Measurements from ENCODE around the gene CEP72.

CEP72 gene, protein sequence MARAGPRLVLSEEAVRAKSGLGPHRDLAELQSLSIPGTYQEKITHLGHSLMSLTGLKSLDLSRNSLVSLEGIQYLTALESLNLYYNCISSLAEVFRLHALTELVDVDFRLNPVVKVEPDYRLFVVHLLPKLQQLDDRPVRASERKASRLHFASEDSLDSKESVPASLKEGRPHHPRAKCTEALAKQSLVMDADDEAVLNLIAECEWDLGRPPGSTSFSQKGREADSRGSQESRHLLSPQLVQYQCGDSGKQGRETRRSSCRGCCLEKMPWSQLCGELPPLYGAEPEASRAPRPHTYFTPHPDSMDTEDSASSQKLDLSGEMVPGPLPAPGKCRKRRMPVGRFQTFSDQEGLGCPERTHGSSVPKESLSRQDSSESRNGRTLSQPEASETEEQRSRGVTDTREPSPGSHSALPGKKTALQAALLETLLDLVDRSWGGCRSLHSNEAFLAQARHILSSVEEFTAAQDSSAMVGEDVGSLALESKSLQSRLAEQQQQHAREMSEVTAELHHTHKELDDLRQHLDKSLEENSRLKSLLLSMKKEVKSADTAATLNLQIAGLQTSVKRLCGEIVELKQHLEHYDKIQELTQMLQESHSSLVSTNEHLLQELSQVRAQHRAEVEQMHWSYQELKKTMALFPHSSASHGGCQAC

DNA sequence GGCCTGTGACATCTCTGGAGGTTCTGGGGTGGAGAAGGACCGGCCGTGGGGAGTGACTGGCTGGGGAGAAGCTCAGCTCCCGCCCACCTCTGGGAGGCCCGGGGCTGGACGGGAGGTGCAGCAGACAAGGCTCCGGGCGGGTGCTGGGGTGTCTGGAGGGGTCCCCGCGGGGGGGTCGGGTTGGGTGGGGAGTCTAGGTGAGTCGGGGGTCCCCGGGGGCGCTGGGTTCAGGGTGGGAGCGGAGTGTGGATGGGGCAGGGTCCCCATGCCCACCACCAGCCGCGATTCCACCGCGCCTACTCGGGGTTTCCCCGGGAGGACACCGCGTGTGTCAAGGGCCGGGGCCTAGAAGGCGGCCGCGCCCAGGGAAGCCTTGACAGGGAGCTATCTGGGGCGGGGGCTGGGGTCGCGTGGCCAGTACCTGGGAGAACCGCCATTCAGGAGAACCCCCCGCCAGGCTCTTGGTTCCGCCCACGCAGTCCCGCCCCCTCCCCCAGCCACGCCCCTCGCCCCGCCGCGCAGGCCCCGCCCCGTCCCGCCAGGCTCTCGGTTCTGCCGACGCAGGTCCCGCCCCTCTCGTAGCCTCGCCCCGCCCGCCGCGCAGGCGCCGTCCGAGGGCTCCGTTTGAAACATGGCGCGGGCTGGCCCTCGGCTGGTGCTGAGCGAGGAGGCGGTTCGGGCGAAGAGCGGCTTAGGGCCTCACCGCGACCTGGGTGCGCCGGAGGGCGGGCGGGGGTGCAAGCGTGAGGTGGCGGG, at the start of gene CEP72:
TSS of gene CEP72 (plus strand) at position 610 of the 756 bp plus-strand sequence. CDS start at position 632, 22 bp downstream.
- Histone ChIP-seq H3K9me3 (ENCODE audit: low read length) (peaks cover 7% of the 10 kb centered on the region; the same call in 1 of the 2 replicates), H3K9ac (ENCODE audit: low read length) (peak within 1 kb of the TSS; percentile 79), H3K4me1 (ENCODE audit: insufficient read depth, low read length, severe bottlenecking) (peaks cover 26% of the 10 kb centered on the region), H3F3A (ENCODE audit: insufficient read depth, low read length) (no peaks in the 10 kb centered on the region), H3K27me3 (ENCODE audit: insufficient read depth, low read length) (no peaks in the 10 kb centered on the region), H3K4me2 (ENCODE audit: low read length) (peak within 1 kb of the TSS; percentile 84), H3K9me2 (ENCODE audit: low read depth, low read length) (no peaks in the 10 kb centered on the region), H3K27ac (ENCODE audit: low read depth, low read length, poor library complexity, severe bottlenecking) (no peak within 1 kb of the TSS), H2AFZ (ENCODE audit: low read length) (no peak within 1 kb of the TSS), H3K4me3 (ENCODE audit: low read depth, low read length, poor library complexity, severe bottlenecking) (peak within 1 kb of the TSS; percentile 81), H3K79me2 (ENCODE audit: insufficient read depth, low read length) (peaks cover 41% of the 10 kb centered on the region), H4K20me1 (ENCODE audit: insufficient read depth, low read length) (no peaks in the 10 kb centered on the region), H3K36me3 (ENCODE audit: insufficient read depth, low read length) (peaks cover 30% of the 10 kb centered on the region)
- no peak for TF ChIP-seq EZH2 (IDR thresholded peaks at IDR 0.05; ENCODE audit: borderline replicate concordance, low read length)
- TF ChIP-seq, protein P1, sequence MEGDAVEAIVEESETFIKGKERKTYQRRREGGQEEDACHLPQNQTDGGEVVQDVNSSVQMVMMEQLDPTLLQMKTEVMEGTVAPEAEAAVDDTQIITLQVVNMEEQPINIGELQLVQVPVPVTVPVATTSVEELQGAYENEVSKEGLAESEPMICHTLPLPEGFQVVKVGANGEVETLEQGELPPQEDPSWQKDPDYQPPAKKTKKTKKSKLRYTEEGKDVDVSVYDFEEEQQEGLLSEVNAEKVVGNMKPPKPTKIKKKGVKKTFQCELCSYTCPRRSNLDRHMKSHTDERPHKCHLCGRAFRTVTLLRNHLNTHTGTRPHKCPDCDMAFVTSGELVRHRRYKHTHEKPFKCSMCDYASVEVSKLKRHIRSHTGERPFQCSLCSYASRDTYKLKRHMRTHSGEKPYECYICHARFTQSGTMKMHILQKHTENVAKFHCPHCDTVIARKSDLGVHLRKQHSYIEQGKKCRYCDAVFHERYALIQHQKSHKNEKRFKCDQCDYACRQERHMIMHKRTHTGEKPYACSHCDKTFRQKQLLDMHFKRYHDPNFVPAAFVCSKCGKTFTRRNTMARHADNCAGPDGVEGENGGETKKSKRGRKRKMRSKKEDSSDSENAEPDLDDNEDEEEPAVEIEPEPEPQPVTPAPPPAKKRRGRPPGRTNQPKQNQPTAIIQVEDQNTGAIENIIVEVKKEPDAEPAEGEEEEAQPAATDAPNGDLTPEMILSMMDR (IDR thresholded peaks at IDR 0.05; ENCODE audit: low read length), result no peak

DNA sequence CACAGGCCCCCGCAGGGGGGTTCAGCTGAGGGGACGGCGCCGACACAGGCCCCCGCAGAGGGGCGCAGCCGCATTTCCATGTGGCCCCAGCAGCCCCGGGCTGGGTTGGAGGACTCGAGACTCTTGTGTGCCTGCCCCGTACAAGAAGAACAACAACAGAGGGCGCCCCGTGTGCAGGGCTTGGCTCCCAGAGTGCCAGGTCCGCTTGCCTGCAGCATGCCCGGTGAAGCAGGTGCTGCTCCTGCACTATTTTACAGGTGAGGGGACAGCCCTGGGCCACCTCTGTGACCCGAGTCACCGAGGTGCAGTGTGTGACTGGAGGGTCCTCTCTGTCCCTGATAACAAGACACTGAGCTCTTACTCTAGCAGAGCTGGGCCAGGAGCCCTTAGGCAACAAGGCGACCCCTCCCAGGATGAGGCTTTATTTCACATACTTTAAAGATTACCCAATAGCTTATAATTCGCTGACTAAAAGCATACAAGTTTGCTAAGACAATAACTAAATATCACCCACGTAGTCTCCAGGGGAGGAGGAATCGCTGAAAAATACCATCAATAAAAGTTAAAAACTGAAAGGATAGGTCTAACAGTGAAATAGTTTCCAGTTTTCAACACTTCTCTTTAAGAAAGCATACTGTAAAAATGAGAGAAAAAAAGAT, 46.2 kb upstream of the CEP72 start:
- H3K27me3 ChIP-seq (ENCODE audit: insufficient read depth, low read length), result no peaks in the 10 kb centered on the region; the same call in 1 of the 2 replicates
- no peak overlapping the region for H3K9ac ChIP-seq (ENCODE audit: low read length)
- H3K9me2 ChIP-seq (ENCODE audit: low read depth, low read length), result no peaks in the 10 kb centered on the region
- H3K36me3 ChIP-seq (ENCODE audit: insufficient read depth, low read length), result no peaks in the 10 kb centered on the region
- no peak overlapping the region for H2AFZ ChIP-seq (ENCODE audit: low read length)
- no peaks in the 10 kb centered on the region for H3K79me2 ChIP-seq (ENCODE audit: insufficient read depth, low read length)
- H3K27ac ChIP-seq (ENCODE audit: low read depth, low read length, poor library complexity, severe bottlenecking), result no peak overlapping the region
- H3K9me3 ChIP-seq (ENCODE audit: low read length), result no peaks in the 10 kb centered on the region
- H3K4me2 ChIP-seq (ENCODE audit: low read length), result no peak overlapping the region
- no peaks in the 10 kb centered on the region for H3F3A ChIP-seq (ENCODE audit: insufficient read depth, low read length)
- no peak overlapping the region for H3K4me3 ChIP-seq (ENCODE audit: low read depth, low read length, poor library complexity, severe bottlenecking)
- no peaks in the 10 kb centered on the region for H3K4me1 ChIP-seq (ENCODE audit: insufficient read depth, low read length, severe bottlenecking)
- H4K20me1 ChIP-seq (ENCODE audit: insufficient read depth, low read length), result no peaks in the 10 kb centered on the region
- TF ChIP-seq, protein P1 (IDR thresholded peaks at IDR 0.05; ENCODE audit: low read length), result no peak
- TF ChIP-seq EZH2 (IDR thresholded peaks at IDR 0.05; ENCODE audit: borderline replicate concordance, low read length), result no peak

DNA sequence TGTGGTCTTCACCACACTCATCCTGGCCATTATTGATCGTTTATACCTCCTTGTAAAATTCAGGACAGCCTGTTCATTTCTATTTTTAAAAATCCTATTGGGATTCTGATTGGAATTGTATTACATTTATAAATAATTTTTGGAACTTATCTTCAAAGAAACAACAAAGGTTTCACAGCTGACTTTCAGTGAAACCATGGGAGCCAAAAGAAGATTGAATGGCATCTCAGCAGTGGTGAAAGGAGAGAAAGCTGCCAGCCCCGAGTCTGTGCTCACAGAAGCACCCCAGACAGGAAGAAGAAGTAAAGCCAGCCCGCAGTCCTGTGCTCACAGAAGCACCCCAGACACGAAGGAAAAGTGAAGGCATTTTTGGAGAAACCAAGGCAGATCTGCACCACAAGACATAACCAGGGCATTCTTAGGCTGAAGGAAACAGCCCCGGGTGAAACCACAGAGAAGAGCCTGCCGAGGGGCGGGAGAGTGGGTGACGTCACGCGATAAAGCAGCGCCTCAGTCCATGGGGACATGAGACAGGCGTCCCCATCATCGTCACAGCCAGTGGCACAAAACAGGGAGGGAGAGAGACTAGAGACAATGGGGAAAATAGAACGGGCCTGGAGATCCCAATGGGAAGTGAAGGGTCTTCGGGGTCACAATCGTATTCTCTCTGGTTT, 45.4 kb upstream of the CEP72 start:
- no peak overlapping the region for H3K4me3 ChIP-seq (ENCODE audit: low read depth, low read length, poor library complexity, severe bottlenecking)

More for the DNA sequence above, 45.4 kb upstream of the CEP72 start:
- Histone ChIP-seq H3K4me1 (ENCODE audit: insufficient read depth, low read length, severe bottlenecking) (no peaks in the 10 kb centered on the region), H3K27me3 (ENCODE audit: insufficient read depth, low read length) (no peaks in the 10 kb centered on the region; the same call in 1 of the 2 replicates), H3K9me2 (ENCODE audit: low read depth, low read length) (no peaks in the 10 kb centered on the region), H4K20me1 (ENCODE audit: insufficient read depth, low read length) (no peaks in the 10 kb centered on the region), H3K9ac (ENCODE audit: low read length) (no peak overlapping the region), H3K9me3 (ENCODE audit: low read length) (no peaks in the 10 kb centered on the region), H3F3A (ENCODE audit: insufficient read depth, low read length) (no peaks in the 10 kb centered on the region), H2AFZ (ENCODE audit: low read length) (no peak overlapping the region), H3K4me2 (ENCODE audit: low read length) (no peak overlapping the region), H3K27ac (ENCODE audit: low read depth, low read length, poor library complexity, severe bottlenecking) (no peak overlapping the region), H3K79me2 (ENCODE audit: insufficient read depth, low read length) (no peaks in the 10 kb centered on the region), H3K36me3 (ENCODE audit: insufficient read depth, low read length) (no peaks in the 10 kb centered on the region)
- TF ChIP-seq, protein P1 (IDR thresholded peaks at IDR 0.05; ENCODE audit: low read length), result no peak
- no peak for TF ChIP-seq EZH2 (IDR thresholded peaks at IDR 0.05; ENCODE audit: borderline replicate concordance, low read length)
